ENCODE results near the gene UNC5CL.

UNC5CL gene

GRCh38 chr6:41014780-41015179, 24.2 kb downstream of the UNC5CL start:
- Histone ChIP-seq H3K18ac (ENCODE audit: low read length) (no peak overlapping the region), H4K8ac (ENCODE audit: low read depth, low read length) (no peak overlapping the region), H4K91ac (ENCODE audit: low read depth, low read length, poor library complexity) (no peak overlapping the region), H3K9me3 (replicated peaks in 1 of 2; ENCODE audit: control insufficient read depth in 2 of 2, insufficient read depth in 1 of 2, low read depth in 1 of 2, low read length in 2 of 2) (peaks cover 0 to 2% of the 10 kb centered on the region in 2 donors), H3K4me2 (ENCODE audit: insufficient read depth, low read length, poor library complexity, severe bottlenecking) (no peak overlapping the region), H2BK5ac (ENCODE audit: low read length) (no peak overlapping the region), H2BK120ac (ENCODE audit: low read depth, low read length) (no peak overlapping the region), H2BK15ac (ENCODE audit: low read length) (no peak overlapping the region), H3K23ac (ENCODE audit: low read depth, low read length, poor library complexity) (no peak overlapping the region), H3K9ac (ENCODE audit: low read depth, low read length, poor library complexity) (no peak overlapping the region), H3K27ac (replicated peaks; ENCODE audit: low read length) (no peak overlapping the region), H3K14ac (ENCODE audit: low read length) (no peak overlapping the region), H3K27me3 (ENCODE audit: control insufficient read depth in 3 of 3, insufficient read depth in 3 of 3, low read depth in 1 of 3, low read length in 3 of 3) (no peaks in the 10 kb centered on the region), H3K4me3 (ENCODE audit: low read length in 2 of 2) (no peak overlapping the region), H3K79me1 (ENCODE audit: low read depth, low read length) (no peaks in the 10 kb centered on the region), H3K4me1 (ENCODE audit: control insufficient read depth in 2 of 2, insufficient read depth in 1 of 2, low read depth in 1 of 2, low read length in 2 of 2) (no peaks in the 10 kb centered on the region), H3K4ac (ENCODE audit: low read length) (no peak overlapping the region), H2BK12ac (ENCODE audit: low read length) (no peak overlapping the region), H2AFZ (ENCODE audit: low read length) (no peak overlapping the region), H3K36me3 (replicated peaks in 1 of 2; ENCODE audit: control insufficient read depth in 2 of 2, insufficient read depth in 2 of 2, low read length in 2 of 2) (no peaks in the 10 kb centered on the region), H2AK5ac (ENCODE audit: low read depth, low read length) (no peak overlapping the region)
- DNase-seq (ENCODE audit: low spot score): no peak
- no CpG with 5 or more reads among the region's 4 CpGs for WGBS, 2 donors (ENCODE audit: extremely low coverage in 2 of 2, insufficient read length in 2 of 2, insufficient replicate concordance in 1 of 2)

GRCh38 chr6:41013466-41014153, 25.4 kb downstream of the UNC5CL start:
- no peak overlapping the region for H3K27ac ChIP-seq (replicated peaks; ENCODE audit: low read length)
- H3K14ac ChIP-seq (ENCODE audit: low read length): no peak overlapping the region
- no peak overlapping the region for H2AFZ ChIP-seq (ENCODE audit: low read length)
- H3K27me3 ChIP-seq (ENCODE audit: control insufficient read depth in 3 of 3, insufficient read depth in 3 of 3, low read depth in 1 of 3, low read length in 3 of 3): no peaks in the 10 kb centered on the region
- H4K91ac ChIP-seq (ENCODE audit: low read depth, low read length, poor library complexity): no peak overlapping the region
- no peak overlapping the region for H4K8ac ChIP-seq (ENCODE audit: low read depth, low read length)
- DNase-seq (ENCODE audit: low spot score): no peak
- H3K79me1 ChIP-seq (ENCODE audit: low read depth, low read length): no peaks in the 10 kb centered on the region
- no peak overlapping the region for H2BK120ac ChIP-seq (ENCODE audit: low read depth, low read length)
- H3K23ac ChIP-seq (ENCODE audit: low read depth, low read length, poor library complexity): no peak overlapping the region
- no peak overlapping the region for H2BK15ac ChIP-seq (ENCODE audit: low read length)
- no peak overlapping the region for H2BK12ac ChIP-seq (ENCODE audit: low read length)
- H3K4me2 ChIP-seq (ENCODE audit: insufficient read depth, low read length, poor library complexity, severe bottlenecking): no peak overlapping the region
- H3K4me3 ChIP-seq (ENCODE audit: low read length in 2 of 2): peak overlapping the region in 1 of 2 donors; percentile 42
- H2AK5ac ChIP-seq (ENCODE audit: low read depth, low read length): no peak overlapping the region
- WGBS, 2 donors (ENCODE audit: extremely low coverage in 2 of 2, insufficient read length in 2 of 2, insufficient replicate concordance in 1 of 2): no CpG with 5 or more reads among the region's 5 CpGs
- no peak overlapping the region for H2BK5ac ChIP-seq (ENCODE audit: low read length)
- no peak overlapping the region for H3K18ac ChIP-seq (ENCODE audit: low read length)
- no peak overlapping the region for H3K4ac ChIP-seq (ENCODE audit: low read length)
- H3K36me3 ChIP-seq (replicated peaks in 1 of 2; ENCODE audit: control insufficient read depth in 2 of 2, insufficient read depth in 2 of 2, low read length in 2 of 2): no peaks in the 10 kb centered on the region
- H3K4me1 ChIP-seq (ENCODE audit: control insufficient read depth in 2 of 2, insufficient read depth in 1 of 2, low read depth in 1 of 2, low read length in 2 of 2): no peaks in the 10 kb centered on the region
- peaks cover 0 to 2% of the 10 kb centered on the region in 2 donors for H3K9me3 ChIP-seq (replicated peaks in 1 of 2; ENCODE audit: control insufficient read depth in 2 of 2, insufficient read depth in 1 of 2, low read depth in 1 of 2, low read length in 2 of 2)
- no peak overlapping the region for H3K9ac ChIP-seq (ENCODE audit: low read depth, low read length, poor library complexity)

GRCh38 chr6:41011673-41012072, 27.3 kb downstream of the UNC5CL start:
- Histone ChIP-seq H3K27me3 (ENCODE audit: control insufficient read depth in 3 of 3, insufficient read depth in 3 of 3, low read depth in 1 of 3, low read length in 3 of 3) (no peaks in the 10 kb centered on the region), H3K4me1 (ENCODE audit: control insufficient read depth in 2 of 2, insufficient read depth in 1 of 2, low read depth in 1 of 2, low read length in 2 of 2) (no peaks in the 10 kb centered on the region), H3K18ac (ENCODE audit: low read length) (no peak overlapping the region), H2BK120ac (ENCODE audit: low read depth, low read length) (no peak overlapping the region), H3K36me3 (replicated peaks in 1 of 2; ENCODE audit: control insufficient read depth in 2 of 2, insufficient read depth in 2 of 2, low read length in 2 of 2) (no peaks in the 10 kb centered on the region), H2AK5ac (ENCODE audit: low read depth, low read length) (no peak overlapping the region), H4K8ac (ENCODE audit: low read depth, low read length) (no peak overlapping the region), H3K4me2 (ENCODE audit: insufficient read depth, low read length, poor library complexity, severe bottlenecking) (no peak overlapping the region), H3K9me3 (replicated peaks in 1 of 2; ENCODE audit: control insufficient read depth in 2 of 2, insufficient read depth in 1 of 2, low read depth in 1 of 2, low read length in 2 of 2) (peaks cover 0 to 2% of the 10 kb centered on the region in 2 donors), H2AFZ (ENCODE audit: low read length) (no peak overlapping the region), H3K79me1 (ENCODE audit: low read depth, low read length) (no peaks in the 10 kb centered on the region), H4K91ac (ENCODE audit: low read depth, low read length, poor library complexity) (no peak overlapping the region), H3K14ac (ENCODE audit: low read length) (no peak overlapping the region), H3K9ac (ENCODE audit: low read depth, low read length, poor library complexity) (no peak overlapping the region), H2BK15ac (ENCODE audit: low read length) (no peak overlapping the region), H2BK12ac (ENCODE audit: low read length) (no peak overlapping the region), H3K4me3 (ENCODE audit: low read length in 2 of 2) (no peak overlapping the region), H3K4ac (ENCODE audit: low read length) (no peak overlapping the region), H3K23ac (ENCODE audit: low read depth, low read length, poor library complexity) (no peak overlapping the region), H2BK5ac (ENCODE audit: low read length) (no peak overlapping the region), H3K27ac (replicated peaks; ENCODE audit: low read length) (no peak overlapping the region)
- no CpG with 5 or more reads among the region's 2 CpGs for WGBS, 2 donors (ENCODE audit: extremely low coverage in 2 of 2, insufficient read length in 2 of 2, insufficient replicate concordance in 1 of 2)
- no peak for DNase-seq (ENCODE audit: low spot score)

- H3K4me3 ChIP-seq (ENCODE audit: low read length in 2 of 2): no peak overlapping the region
- H3K9ac ChIP-seq (ENCODE audit: low read depth, low read length, poor library complexity): no peak overlapping the region
- H2BK5ac ChIP-seq (ENCODE audit: low read length): no peak overlapping the region
- no peaks in the 10 kb centered on the region for H3K36me3 ChIP-seq (replicated peaks in 1 of 2; ENCODE audit: control insufficient read depth in 2 of 2, insufficient read depth in 2 of 2, low read length in 2 of 2)
- no peak overlapping the region for H3K23ac ChIP-seq (ENCODE audit: low read depth, low read length, poor library complexity)
- H3K14ac ChIP-seq (ENCODE audit: low read length): no peak overlapping the region
- no peaks in the 10 kb centered on the region for H3K27me3 ChIP-seq (ENCODE audit: control insufficient read depth in 3 of 3, insufficient read depth in 3 of 3, low read depth in 1 of 3, low read length in 3 of 3)
- no peak overlapping the region for H2AK5ac ChIP-seq (ENCODE audit: low read depth, low read length)
- no CpG with 5 or more reads among the region's 1 CpG for WGBS, 2 donors (ENCODE audit: extremely low coverage in 2 of 2, insufficient read length in 2 of 2, insufficient replicate concordance in 1 of 2)
- no peaks in the 10 kb centered on the region for H3K4me1 ChIP-seq (ENCODE audit: control insufficient read depth in 2 of 2, insufficient read depth in 1 of 2, low read depth in 1 of 2, low read length in 2 of 2)
- no peak overlapping the region for H2BK12ac ChIP-seq (ENCODE audit: low read length)
- no peak for DNase-seq (ENCODE audit: low spot score)
- no peak overlapping the region for H4K8ac ChIP-seq (ENCODE audit: low read depth, low read length)
- H2BK15ac ChIP-seq (ENCODE audit: low read length): no peak overlapping the region
- H3K18ac ChIP-seq (ENCODE audit: low read length): no peak overlapping the region
- no peaks in the 10 kb centered on the region for H3K9me3 ChIP-seq (replicated peaks in 1 of 2; ENCODE audit: control insufficient read depth in 2 of 2, insufficient read depth in 1 of 2, low read depth in 1 of 2, low read length in 2 of 2)
- no peak overlapping the region for H3K27ac ChIP-seq (replicated peaks; ENCODE audit: low read length)
- H2AFZ ChIP-seq (ENCODE audit: low read length): no peak overlapping the region
- H2BK120ac ChIP-seq (ENCODE audit: low read depth, low read length): no peak overlapping the region
- no peak overlapping the region for H3K4me2 ChIP-seq (ENCODE audit: insufficient read depth, low read length, poor library complexity, severe bottlenecking)
- no peaks in the 10 kb centered on the region for H3K79me1 ChIP-seq (ENCODE audit: low read depth, low read length)
- no peak overlapping the region for H3K4ac ChIP-seq (ENCODE audit: low read length)
- H4K91ac ChIP-seq (ENCODE audit: low read depth, low read length, poor library complexity): no peak overlapping the region
These were observed 29.4 kb downstream of the UNC5CL start for GRCh38 chr6:41009669-41010068.
